ENCODE measurements around the gene SLC39A3. TPM values are rescaled to one million over a fixed set of nuclear protein-coding genes. Genes with fewer than 3 reads are reported as not detected.
"Not testable (repeated sequence)": the region's sequence is repeated elsewhere in the genome, so short reads cannot be mapped to it uniquely, and the experiment has no call there.

SLC39A3 gene
- total and polyA plus RNA-seq, 2 experiments from 2014 or later, result 33.5 to 47.4 TPM

GRCh38 chr19:2714531-2715269 is 25.1 kb downstream of the SLC39A3 start:
- Mint-ChIP-seq H3K36me3 (ENCODE audit: low read depth) (peaks cover 20% of the 10 kb centered on the region), H3K27me3 (ENCODE audit: insufficient read depth, low read depth, poor library complexity) (peaks cover 9% of the 10 kb centered on the region), H3K27ac (no peak overlapping the region), H3K4me3 (no peak overlapping the region; the same call in 2 of the 3 replicates), H3K4me1 (peaks cover 2% of the 10 kb centered on the region), H3K9me3 (peaks cover 14% of the 10 kb centered on the region)
- peaks cover 7% of the 10 kb centered on the region; the same call in 1 of the 2 replicates for H3K4me1 ChIP-seq (ENCODE audit: insufficient read depth)
- H3K4me3 ChIP-seq, result no peak overlapping the region
- H3K4me2 ChIP-seq, result no peak overlapping the region
- no peaks in the 10 kb centered on the region for H3K79me2 ChIP-seq (replicated peaks; ENCODE audit: insufficient read depth)
- no peak for TF ChIP-seq ETS1 (IDR thresholded peaks at IDR 0.05)
- TF ChIP-seq ZNF462 (CRISPR knock-in tag; IDR thresholded peaks at IDR 0.05), result no peak
- TF ChIP-seq EZH2phosphoT487 (IDR thresholded peaks at IDR 0.05; ENCODE audit: unreplicated experiment), result no peak
- TF ChIP-seq ZNF331 (CRISPR knock-in tag; IDR thresholded peaks at IDR 0.05; ENCODE audit: low read depth), result no peak
- H3F3A ChIP-seq (replicated peaks; ENCODE audit: low read depth), result 0 out of 2 replicates have a peak, but pooled peaks cover under 1% of the 10 kb centered on the region
- no peaks in the 10 kb centered on the region for H4K20me1 ChIP-seq (replicated peaks; ENCODE audit: insufficient read depth)
- no peak for ATAC-seq
- H3K27me3 ChIP-seq (ENCODE audit: insufficient read depth), result no peaks in the 10 kb centered on the region
- no peak overlapping the region for H3K27ac ChIP-seq (ENCODE audit: low read depth)
- H3K9me2 ChIP-seq (ENCODE audit: insufficient read depth), result no peaks in the 10 kb centered on the region
- DNase-seq (ENCODE audit: low spot score), result no peak
- no peak overlapping the region for H2AFZ ChIP-seq
- H3K36me3 ChIP-seq (ENCODE audit: insufficient read depth), result no peaks in the 10 kb centered on the region

GRCh38 chr19:2714102-2714501 is 25.7 kb downstream of the SLC39A3 start:
- not testable (repeated sequence) for H2AFZ ChIP-seq; H3K27me3 ChIP-seq (ENCODE audit: insufficient read depth); H3K4me3 Mint-ChIP-seq; H4K20me1 ChIP-seq (replicated peaks; ENCODE audit: insufficient read depth); H3K27me3 Mint-ChIP-seq (ENCODE audit: insufficient read depth, low read depth, poor library complexity); H3K9me2 ChIP-seq (ENCODE audit: insufficient read depth); ATAC-seq; H3F3A ChIP-seq (replicated peaks; ENCODE audit: low read depth); H3K4me1 Mint-ChIP-seq; H3K27ac ChIP-seq (ENCODE audit: low read depth); H3K36me3 ChIP-seq (ENCODE audit: insufficient read depth); DNase-seq (ENCODE audit: low spot score); H3K4me3 ChIP-seq; H3K27ac Mint-ChIP-seq; H3K79me2 ChIP-seq (replicated peaks; ENCODE audit: insufficient read depth); H3K4me1 ChIP-seq (ENCODE audit: insufficient read depth); H3K4me2 ChIP-seq
- Mint-ChIP-seq H3K36me3 (ENCODE audit: low read depth) (peaks cover 20% of the 10 kb centered on the region), H3K9me3 (peaks cover 14% of the 10 kb centered on the region)

DNA sequence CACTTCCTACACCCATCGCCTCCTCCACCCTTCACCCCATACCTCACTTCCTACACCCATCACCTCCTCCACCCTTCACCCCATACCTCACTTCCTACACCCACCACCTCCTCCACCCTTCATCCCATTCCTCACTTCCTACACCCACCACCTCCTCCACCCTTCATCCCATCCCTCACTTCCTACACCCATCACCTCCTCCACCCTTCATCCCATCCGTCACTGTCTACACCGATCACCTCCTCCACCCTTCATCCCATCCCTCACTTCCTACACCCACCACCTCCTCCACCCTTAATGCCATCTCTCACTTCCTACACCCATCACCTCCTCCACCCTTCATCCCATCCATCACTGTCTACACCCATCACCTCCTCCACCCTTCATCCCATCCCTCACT is 26.6 kb downstream of the SLC39A3 start:
- H3K9me2 ChIP-seq (ENCODE audit: insufficient read depth), result not testable (repeated sequence)

More for the DNA sequence above, 26.6 kb downstream of the SLC39A3 start:
- peaks cover 20% of the 10 kb centered on the region for H3K36me3 Mint-ChIP-seq (ENCODE audit: low read depth)
- not testable (repeated sequence) for H3K27ac ChIP-seq (ENCODE audit: low read depth); H3K36me3 ChIP-seq (ENCODE audit: insufficient read depth); H3F3A ChIP-seq (replicated peaks; ENCODE audit: low read depth); ATAC-seq; H2AFZ ChIP-seq; H3K79me2 ChIP-seq (replicated peaks; ENCODE audit: insufficient read depth); DNase-seq (ENCODE audit: low spot score); H3K27me3 ChIP-seq (ENCODE audit: insufficient read depth); H3K4me3 ChIP-seq; H3K4me2 ChIP-seq; H4K20me1 ChIP-seq (replicated peaks; ENCODE audit: insufficient read depth); H3K4me3 Mint-ChIP-seq; H3K27me3 Mint-ChIP-seq (ENCODE audit: insufficient read depth, low read depth, poor library complexity); H3K4me1 ChIP-seq (ENCODE audit: insufficient read depth); H3K4me1 Mint-ChIP-seq; H3K27ac Mint-ChIP-seq
- H3K9me3 Mint-ChIP-seq, result peaks cover 14% of the 10 kb centered on the region

Measured in GM23338 (cell line).